ENCODE measurements around the gene UMODL1. TPM values are rescaled to one million over a fixed set of nuclear protein-coding genes. Genes with fewer than 3 reads are reported as not detected.
"Not testable (repeated sequence)": the region's sequence is repeated elsewhere in the genome, so short reads cannot be mapped to it uniquely, and the experiment has no call there.

The UMODL1 gene
- total and polyA plus RNA-seq, 2 experiments from 2014 or later = 0.15 to 0.47 TPM

DNA sequence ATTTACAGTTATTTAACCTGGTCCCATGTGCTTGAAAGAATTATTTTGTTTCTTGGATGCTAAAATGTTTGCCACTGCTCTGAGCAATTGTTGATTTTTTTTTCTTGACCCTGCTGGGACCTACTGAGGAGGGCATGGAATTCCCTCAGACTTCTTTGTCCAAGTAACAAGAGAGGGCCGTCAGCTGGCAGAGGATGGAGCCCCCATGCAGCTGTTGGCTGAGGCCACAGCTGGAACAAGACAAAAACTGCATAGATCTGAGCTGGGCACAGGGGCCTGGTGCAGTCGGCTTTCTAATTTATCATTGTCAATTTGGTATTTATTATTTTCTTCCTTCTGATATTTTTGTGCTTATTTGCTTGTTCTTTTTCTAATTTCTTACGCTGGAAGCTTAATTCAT, 108.2 kb downstream of the UMODL1 start:
- TF ChIP-seq, protein P1, sequence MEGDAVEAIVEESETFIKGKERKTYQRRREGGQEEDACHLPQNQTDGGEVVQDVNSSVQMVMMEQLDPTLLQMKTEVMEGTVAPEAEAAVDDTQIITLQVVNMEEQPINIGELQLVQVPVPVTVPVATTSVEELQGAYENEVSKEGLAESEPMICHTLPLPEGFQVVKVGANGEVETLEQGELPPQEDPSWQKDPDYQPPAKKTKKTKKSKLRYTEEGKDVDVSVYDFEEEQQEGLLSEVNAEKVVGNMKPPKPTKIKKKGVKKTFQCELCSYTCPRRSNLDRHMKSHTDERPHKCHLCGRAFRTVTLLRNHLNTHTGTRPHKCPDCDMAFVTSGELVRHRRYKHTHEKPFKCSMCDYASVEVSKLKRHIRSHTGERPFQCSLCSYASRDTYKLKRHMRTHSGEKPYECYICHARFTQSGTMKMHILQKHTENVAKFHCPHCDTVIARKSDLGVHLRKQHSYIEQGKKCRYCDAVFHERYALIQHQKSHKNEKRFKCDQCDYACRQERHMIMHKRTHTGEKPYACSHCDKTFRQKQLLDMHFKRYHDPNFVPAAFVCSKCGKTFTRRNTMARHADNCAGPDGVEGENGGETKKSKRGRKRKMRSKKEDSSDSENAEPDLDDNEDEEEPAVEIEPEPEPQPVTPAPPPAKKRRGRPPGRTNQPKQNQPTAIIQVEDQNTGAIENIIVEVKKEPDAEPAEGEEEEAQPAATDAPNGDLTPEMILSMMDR (IDR thresholded peaks at IDR 0.05; ENCODE audit: poor library complexity) = no peak
- TF ChIP-seq EZH2 (IDR thresholded peaks at IDR 0.05; ENCODE audit: borderline replicate concordance) (no peak), EZH2phosphoT487 (IDR thresholded peaks at IDR 0.05; ENCODE audit: low read depth, severe bottlenecking, unreplicated experiment) (no peak)
- 81% methylated on average over 3 of the region's 3 CpGs for WGBS (ENCODE audit: low lambda C conversion rate, missing lambda C conversion rate)
- H3K9me3 ChIP-seq (ENCODE audit: low read depth) = no peaks in the 10 kb centered on the region
- DNase-seq (ENCODE audit: low spot score) = no peak
- no peaks in the 10 kb centered on the region for H3K9me2 ChIP-seq (replicated peaks; ENCODE audit: insufficient read depth)
- H3K79me2 ChIP-seq = no peaks in the 10 kb centered on the region
- H3K4me1 ChIP-seq (ENCODE audit: insufficient read depth) = no peaks in the 10 kb centered on the region
- H2AFZ ChIP-seq = no peak overlapping the region
- no peaks in the 10 kb centered on the region for H4K20me1 ChIP-seq (ENCODE audit: insufficient read depth, poor library complexity, severe bottlenecking)
- H3K4me3 ChIP-seq = no peak overlapping the region
- H3K36me3 ChIP-seq (replicated peaks; ENCODE audit: insufficient read depth, low read depth) = no peaks in the 10 kb centered on the region
- no peak overlapping the region for H3K4me2 ChIP-seq
- no peaks in the 10 kb centered on the region for H3K27me3 ChIP-seq
- H3K27ac ChIP-seq = no peak overlapping the region

DNA sequence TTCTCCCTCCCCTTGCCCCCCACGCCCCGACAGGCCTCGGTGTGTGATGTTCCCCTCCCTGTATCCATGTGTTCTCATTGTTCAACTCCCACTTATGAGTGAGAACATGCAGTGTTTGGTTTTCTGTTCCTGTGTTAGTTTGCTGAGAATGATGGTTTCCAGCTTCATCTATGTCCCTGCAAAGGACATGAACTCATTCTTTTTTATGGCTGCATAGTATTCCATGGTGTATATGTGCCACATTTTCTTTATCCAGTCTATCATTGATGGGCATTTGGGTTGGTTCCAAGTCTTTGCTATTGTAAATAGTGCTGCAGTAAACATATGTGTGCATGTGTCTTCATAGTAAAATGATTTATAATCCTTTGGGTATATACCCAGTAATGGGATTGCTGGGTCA, 108.9 kb downstream of the UMODL1 start:
- not testable (repeated sequence) for H3K27ac ChIP-seq; DNase-seq (ENCODE audit: low spot score); H3K9me2 ChIP-seq (replicated peaks; ENCODE audit: insufficient read depth); H3K4me2 ChIP-seq; H3K79me2 ChIP-seq; H3K36me3 ChIP-seq (replicated peaks; ENCODE audit: insufficient read depth, low read depth); H3K4me3 ChIP-seq; H2AFZ ChIP-seq; H3K4me1 ChIP-seq (ENCODE audit: insufficient read depth); H3K27me3 ChIP-seq; H3K9me3 ChIP-seq (ENCODE audit: low read depth); H4K20me1 ChIP-seq (ENCODE audit: insufficient read depth, poor library complexity, severe bottlenecking)
- 87% methylated on average over 3 of the region's 3 CpGs for WGBS (ENCODE audit: low lambda C conversion rate, missing lambda C conversion rate)

DNA sequence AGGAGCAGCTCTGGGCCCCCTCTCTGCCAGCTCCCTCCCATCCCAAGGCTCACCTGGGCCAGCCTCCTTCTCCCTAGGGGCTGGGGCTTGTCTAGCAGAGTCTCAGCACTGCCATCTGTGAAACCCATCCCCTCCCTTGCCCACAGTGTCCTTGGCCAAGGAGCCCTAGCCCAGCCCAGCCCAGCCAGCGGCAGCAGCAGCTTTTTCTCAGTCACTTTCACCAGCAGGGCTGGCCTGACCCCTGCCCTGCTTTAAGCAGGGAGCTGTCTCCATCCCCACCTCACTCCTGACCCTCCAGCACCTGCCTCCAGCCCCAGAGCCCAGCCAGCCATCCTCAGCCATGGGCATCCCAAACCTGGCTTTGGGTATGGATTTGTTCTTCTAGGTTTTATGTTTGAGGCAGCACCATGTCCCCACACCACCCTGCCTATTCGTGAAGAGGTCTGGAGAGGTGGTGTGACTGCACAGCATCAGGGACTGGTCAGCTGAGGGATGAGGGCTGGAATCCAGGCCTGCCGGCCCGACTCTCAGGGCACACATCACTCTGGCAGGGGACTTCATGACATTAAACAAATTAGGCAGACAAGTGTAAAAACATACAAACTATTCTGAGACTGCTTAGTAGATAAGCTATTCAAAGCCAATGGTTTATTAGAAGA, 111.7 kb downstream of the UMODL1 start:
- Histone ChIP-seq H2AFZ (no peak overlapping the region), H3K79me2 (no peaks in the 10 kb centered on the region), H3K27me3 (no peaks in the 10 kb centered on the region), H3K9me3 (ENCODE audit: low read depth) (no peaks in the 10 kb centered on the region), H3K4me1 (ENCODE audit: insufficient read depth) (no peaks in the 10 kb centered on the region), H3K4me2 (no peak overlapping the region), H3K9me2 (replicated peaks; ENCODE audit: insufficient read depth) (no peaks in the 10 kb centered on the region), H3K36me3 (replicated peaks; ENCODE audit: insufficient read depth, low read depth) (no peaks in the 10 kb centered on the region), H3K27ac (no peak overlapping the region), H3K4me3 (no peak overlapping the region), H4K20me1 (ENCODE audit: insufficient read depth, poor library complexity, severe bottlenecking) (no peaks in the 10 kb centered on the region)
- WGBS (ENCODE audit: low lambda C conversion rate, missing lambda C conversion rate) = 65% methylated on average over 4 of the region's 4 CpGs
- DNase-seq (ENCODE audit: low spot score) = no peak
- TF ChIP-seq, protein P1 (IDR thresholded peaks at IDR 0.05; ENCODE audit: poor library complexity) = no peak
- TF ChIP-seq EZH2phosphoT487 (IDR thresholded peaks at IDR 0.05; ENCODE audit: low read depth, severe bottlenecking, unreplicated experiment) (no peak), EZH2 (IDR thresholded peaks at IDR 0.05; ENCODE audit: borderline replicate concordance) (no peak)

DNA sequence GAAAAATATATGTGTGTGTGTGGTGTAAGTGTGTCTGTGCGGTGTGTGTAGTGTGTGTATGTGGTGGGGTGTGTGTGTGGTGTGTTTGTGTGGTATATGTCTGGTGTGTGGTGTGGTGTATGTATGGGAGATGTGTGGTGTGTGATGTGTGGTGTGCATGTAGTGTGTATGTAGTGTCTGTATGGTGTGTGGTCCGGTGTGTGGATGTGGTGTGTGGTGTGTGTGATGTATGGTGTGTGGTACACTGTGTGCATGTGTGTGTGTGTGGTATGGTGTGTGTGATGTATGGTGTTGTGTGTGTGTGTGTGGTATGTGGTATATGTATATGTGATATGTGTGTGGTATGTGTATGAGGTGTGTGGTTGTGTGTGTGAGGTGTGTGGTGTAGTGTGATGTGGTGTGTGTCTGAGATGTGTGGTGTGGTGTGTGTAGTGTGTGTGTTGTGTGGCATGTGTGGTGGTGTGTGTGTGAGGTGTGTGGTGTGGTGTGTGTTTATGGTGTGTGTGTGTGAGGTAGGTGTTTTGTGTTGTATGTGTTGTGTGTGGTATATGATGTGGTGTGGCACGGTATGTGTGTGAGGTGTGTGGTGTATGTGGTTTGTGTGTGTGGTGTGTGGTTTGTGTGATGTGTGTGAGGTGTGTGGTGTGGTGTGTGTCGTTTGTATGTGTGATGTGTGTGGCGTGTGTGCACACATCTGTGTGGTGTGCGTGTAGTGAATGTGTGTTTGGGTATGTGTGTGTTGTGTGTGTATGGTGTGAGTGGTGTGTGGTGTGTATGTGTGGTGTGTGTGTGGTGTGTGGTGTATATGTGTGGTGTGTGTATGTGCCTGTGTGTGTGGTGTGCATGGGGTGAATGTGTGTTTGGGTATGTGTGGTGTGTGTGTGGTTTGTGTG, 112.5 kb downstream of the UMODL1 start:
- H2AFZ ChIP-seq = no peak overlapping the region
- no peak for DNase-seq (ENCODE audit: low spot score)
- no peak overlapping the region for H3K4me3 ChIP-seq
- no peaks in the 10 kb centered on the region for H3K79me2 ChIP-seq
- H3K36me3 ChIP-seq (replicated peaks; ENCODE audit: insufficient read depth, low read depth) = no peaks in the 10 kb centered on the region
- no peaks in the 10 kb centered on the region for H4K20me1 ChIP-seq (ENCODE audit: insufficient read depth, poor library complexity, severe bottlenecking)
- no peaks in the 10 kb centered on the region for H3K4me1 ChIP-seq (ENCODE audit: insufficient read depth)
- H3K9me3 ChIP-seq (ENCODE audit: low read depth) = no peaks in the 10 kb centered on the region
- TF ChIP-seq EZH2phosphoT487 (IDR thresholded peaks at IDR 0.05; ENCODE audit: low read depth, severe bottlenecking, unreplicated experiment) = no peak
- TF ChIP-seq, protein P1 (IDR thresholded peaks at IDR 0.05; ENCODE audit: poor library complexity) = no peak
- H3K9me2 ChIP-seq (replicated peaks; ENCODE audit: insufficient read depth) = no peaks in the 10 kb centered on the region
- no peak overlapping the region for H3K4me2 ChIP-seq
- WGBS (ENCODE audit: low lambda C conversion rate, missing lambda C conversion rate) = 100% methylated on average over 5 of the region's 6 CpGs
- no peaks in the 10 kb centered on the region for H3K27me3 ChIP-seq
- H3K27ac ChIP-seq = no peak overlapping the region
